HG03025 (cell line): ENCODE measurements around the gene RET.

Experiments
- ATAC-seq: cut with Tn5 transposase; IDR thresholded peaks from one replicate; pipeline ENCODE4 v1.9.1; 2021; ENCODE audit warnings: mild to moderate bottlenecking, moderate library complexity; ENCODE audit not compliant: unreplicated experiment, low FRiP score

Gene RET

GRCh38 chr10:43061331-43061730 is 15.5 kb upstream of the RET start:
- no peak for ATAC-seq

GRCh38 chr10:43061760-43062159 is 15.1 kb upstream of the RET start:
- ATAC-seq = no peak

GRCh38 chr10:43062402-43063160 is 14.3 kb upstream of the RET start:
- ATAC-seq = no peak

GRCh38 chr10:43064331-43065075 is 12.4 kb upstream of the RET start:
- ATAC-seq = no peak

- ATAC-seq = no peak
These were observed 11.6 kb upstream of the RET start for GRCh38 chr10:43065234-43065633.

- no peak for ATAC-seq
These were observed 11.1 kb upstream of the RET start for GRCh38 chr10:43065761-43066160.

- no peak for ATAC-seq
These were observed 10.4 kb upstream of the RET start for GRCh38 chr10:43066481-43066880.

- ATAC-seq = no peak
These were observed 9.3 kb upstream of the RET start for GRCh38 chr10:43067391-43068135.

GRCh38 chr10:43068136-43068395 is 8.8 kb upstream of the RET start:
- no peak for ATAC-seq

GRCh38 chr10:43068471-43069210 is 8.2 kb upstream of the RET start:
- ATAC-seq = no peak

- no peak for ATAC-seq
These were observed 7.7 kb upstream of the RET start for GRCh38 chr10:43069211-43069515.

- no peak for ATAC-seq
These were observed 7.3 kb upstream of the RET start for GRCh38 chr10:43069579-43069978.

GRCh38 chr10:43070121-43071085 is 6.5 kb upstream of the RET start:
- no peak for ATAC-seq

GRCh38 chr10:43071865-43072650 is 4.8 kb upstream of the RET start:
- no peak for ATAC-seq

GRCh38 chr10:43073191-43073590 is 3.7 kb upstream of the RET start:
- ATAC-seq = no peak

GRCh38 chr10:43073721-43074120 is 3.1 kb upstream of the RET start:
- no peak for ATAC-seq

- no peak for ATAC-seq
These were observed 2.5 kb upstream of the RET start for GRCh38 chr10:43074409-43074808.

- no peak for ATAC-seq
These were observed 1.9 kb upstream of the RET start for GRCh38 chr10:43074827-43075611.
